HCT116 (cell line): Measurements from ENCODE around the gene TAS1R2. TPM values are rescaled to one million over a fixed set of nuclear protein-coding genes. Genes with fewer than 3 reads are reported as not detected.

Experiments used
- ATAC-seq: fragments of 200-7000 bp; cut with Tn5 transposase; 2 replicates; pipeline ENCODE4 v1.9.1; 2020; ENCODE audit warnings: mild to moderate bottlenecking, moderate library complexity
- BruUV-seq: library from RNA; stranded (reverse); fragments of 400-500 nt; replicated peaks from 2 replicates; lab custom pipeline; 2021; lab: Mats Ljungman, UMichigan
- CTCF ChIA-PET: fragments of 300-600 bp; sonication (Branson Sonifier 250); formaldehyde crosslinking; loops from one replicate; lab custom pipeline; 2021; ENCODE audit warnings: antibody characterized with exemption; lab: Charles Lee
- POLR2A ChIA-PET: fragments of 300-600, 350-600 bp; sonication (Branson Sonifier 250); formaldehyde crosslinking; loops from one replicate; lab custom pipeline; 2021; ENCODE audit warnings: antibody characterized with exemption; lab: Charles Lee
- RAD21 ChIA-PET, 2 experiments: fragments of 300-600 bp; sonication (Branson Sonifier 250); formaldehyde crosslinking; loops; one replicate each; lab custom pipeline; 2023; ENCODE audit warnings: low total read pairs in 2 of 2; ENCODE audit not compliant: uncharacterized antibody in 2 of 2, unreplicated experiment in 2 of 2, low non-redundant PET in 1 of 2; lab: Charles Lee
- DNase-seq: peaks from one replicate; pipeline ENCODE4 v3.0.0-alpha.2; 2010; ENCODE audit warnings: low read depth, low spot score
- H2AFZ ChIP-seq: fragments of 200-600 bp; shearing (Covaris generic), sonication (generic); 2 replicates; pipeline ENCODE4 v1.6.1; 2017; ENCODE audit warnings: low read depth, mixed run types, mixed read lengths, antibody characterized with exemption, low read length; ENCODE audit not compliant: poor library complexity, severe bottlenecking
- H3K27ac ChIP-seq: 2 replicates; pipeline ENCODE4 v1.5.1; 2012; ENCODE audit warnings: low read depth, low read length
- H3K27me3 ChIP-seq: fragments of 200-600 bp; sonication (generic); 2 replicates; pipeline ENCODE4 v1.6.1; 2016; ENCODE audit warnings: mixed run types, low read length, mixed read lengths; ENCODE audit not compliant: insufficient read depth
- H3K36me3 ChIP-seq, 2 experiments: fragments of 200-500 bp in 1 of 2; fragments of 200-600 bp in 1 of 2; sonication (Bioruptor generic) in 1 of 2; sonication (generic) in 1 of 2; 2 replicates each; pipeline versions ENCODE4 v1.5.1 to v1.6.1; 2014 to 2016; ENCODE audit warnings: low read length in 2 of 2, inconsistent platforms in 1 of 2, mixed read lengths in 1 of 2, mixed run types in 1 of 2; ENCODE audit not compliant: insufficient read depth in 2 of 2, control insufficient read depth in 1 of 2
- H3K4me1 ChIP-seq, 2 experiments: fragments of 200-600 bp in 1 of 2; sonication (generic) in 1 of 2; 2 replicates each; pipeline versions ENCODE4 v1.5.1 to v1.6.1; 2012 to 2017; ENCODE audit warnings: low read length in 2 of 2, inconsistent platforms in 1 of 2, mild to moderate bottlenecking in 1 of 2, mixed read lengths in 1 of 2, mixed run types in 1 of 2, moderate library complexity in 1 of 2; ENCODE audit not compliant: insufficient read depth in 2 of 2, control insufficient read depth in 1 of 2
- H3K4me2 ChIP-seq: fragments of 200-600 bp; sonication (generic); 2 replicates; pipeline ENCODE4 v1.6.1; 2017; ENCODE audit warnings: mixed run types, low read length, mixed read lengths
- H3K4me3 ChIP-seq, 2 experiments: fragments of 200-600 bp in 1 of 2; sonication (generic) in 1 of 2; replicated peaks in 1 of 2; 2 replicates each; pipeline ENCODE4 v1.5.1; 2011 to 2016; ENCODE audit warnings: low read length in 2 of 2, control low read depth in 1 of 2, low read depth in 1 of 2, mild to moderate bottlenecking in 1 of 2, mixed read lengths in 1 of 2, mixed run types in 1 of 2
- H3K79me2 ChIP-seq: fragments of 200-600 bp; sonication (generic); 2 replicates; pipeline ENCODE4 v1.6.1; 2017; ENCODE audit warnings: mild to moderate bottlenecking, mixed run types, low read length, moderate library complexity, mixed read lengths; ENCODE audit not compliant: insufficient read depth
- H3K9ac ChIP-seq: fragments of 200-600 bp; sonication (generic); 2 replicates; pipeline ENCODE4 v1.6.1; 2016; ENCODE audit warnings: low read length, mixed read lengths
- H3K9me2 ChIP-seq: fragments of 200-600 bp; sonication (generic), shearing (Covaris generic); 2 replicates; pipeline ENCODE4 v1.6.1; 2017; ENCODE audit warnings: mixed run types, mild to moderate bottlenecking, moderate library complexity; ENCODE audit not compliant: insufficient read depth
- H3K9me3 ChIP-seq, 2 experiments: fragments of 200-500 bp in 1 of 2; fragments of 200-600 bp in 1 of 2; sonication (Bioruptor generic) in 1 of 2; sonication (generic) in 1 of 2; 2 replicates each; pipeline ENCODE4 v1.6.1; 2014 to 2017; ENCODE audit warnings: low read length in 2 of 2, mixed read lengths in 2 of 2, inconsistent platforms in 1 of 2, low read depth in 1 of 2, mild to moderate bottlenecking in 1 of 2, mixed run types in 1 of 2, moderate library complexity in 1 of 2; ENCODE audit not compliant: control insufficient read depth in 1 of 2, insufficient read depth in 1 of 2
- H4K20me1 ChIP-seq: fragments of 200-600 bp; sonication (generic), shearing (Covaris generic); 2 replicates; pipeline ENCODE4 v1.6.1; 2017; ENCODE audit warnings: mixed run types, mild to moderate bottlenecking, moderate library complexity; ENCODE audit not compliant: insufficient read depth
- CBX3 ChIP-seq: IDR thresholded peaks from 2 replicates; pipeline ENCODE4 v1.6.1; 2012; ENCODE audit warnings: low read depth
- EGR1 ChIP-seq: IDR thresholded peaks from 2 replicates; pipeline ENCODE4 v1.6.1; 2012; ENCODE audit warnings: low read depth
- EZH2phosphoT487 ChIP-seq: fragments of 200-600 bp; IDR thresholded peaks from 2 replicates; pipeline ENCODE4 v1.6.1; 2018; ENCODE audit warnings: antibody characterized with exemption, borderline replicate concordance
- RAD21 ChIP-seq: IDR thresholded peaks from 2 replicates; pipeline ENCODE4 v1.6.1; 2012; ENCODE audit warnings: low read depth, mild to moderate bottlenecking
- SIN3A ChIP-seq: IDR thresholded peaks from 2 replicates; pipeline ENCODE4 v1.6.1; 2012; ENCODE audit warnings: low read depth
- TCF7L2 ChIP-seq: IDR thresholded peaks from 2 replicates; pipeline ENCODE4 v1.7.0; 2011; ENCODE audit warnings: borderline replicate concordance, inconsistent platforms; ENCODE audit not compliant: insufficient read depth, insufficient read length; ENCODE audit errors: extremely low read depth
- intact Hi-C: fragments of 100-400 bp; cut with micrococcal nuclease; formaldehyde crosslinking; loops from 2 replicates; pipeline ENCODE4 v1.10.0; 2022
- total RNA-seq: library from RNA; stranded (reverse); gene quantifications from one replicate; pipeline ENCODE4 v1.2.1, GENCODE V29; 2021; ENCODE audit not compliant: unreplicated experiment
- TF ChIP-seq, protein P1 (sequence below), 3 experiments: fragments of 200-600 bp in 1 of 3; sonication (generic) in 1 of 3; IDR thresholded peaks in 2 of 3; conservative IDR thresholded peaks in 1 of 3; 2 replicates each; pipeline ENCODE4 v1.5.1; 2012 to 2017; ENCODE audit warnings: low read depth in 2 of 3, low read length in 2 of 3, antibody characterized with exemption in 1 of 3, borderline replicate concordance in 1 of 3, control low read depth in 1 of 3, mild to moderate bottlenecking in 1 of 3, mixed read lengths in 1 of 3, mixed run types in 1 of 3, moderate library complexity in 1 of 3; ENCODE audit not compliant: insufficient read depth in 1 of 3
- TF ChIP-seq, protein P2 (sequence below): IDR thresholded peaks from 2 replicates; pipeline ENCODE4 v1.6.1; 2012

Gene TAS1R2
- total RNA-seq, 1 experiment from 2014 or later: not detected

DNA sequence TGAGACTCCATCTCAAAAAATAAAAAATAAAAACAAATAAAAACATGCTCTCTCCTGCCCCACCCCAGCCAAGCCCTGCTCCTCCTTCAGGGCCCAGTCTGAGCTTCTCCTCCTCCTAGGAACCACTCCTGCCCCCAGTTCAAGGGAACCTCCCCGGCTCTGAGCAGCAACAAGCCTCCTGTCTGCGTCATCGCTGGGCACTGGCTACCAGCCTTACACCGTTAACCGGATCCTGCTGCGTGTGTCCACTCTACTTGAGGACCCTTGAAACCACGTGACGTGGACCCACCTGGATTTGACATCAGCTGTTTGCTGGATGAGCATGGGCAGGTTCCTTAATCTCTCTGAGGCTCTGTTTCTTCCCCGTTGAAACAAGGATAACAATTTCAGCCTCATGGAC is 1.6 kb upstream of the TAS1R2 start:
- RAD21 ChIA-PET: no interaction called here
- H3K4me3 ChIP-seq: no peak overlapping the region
- H3K4me2 ChIP-seq: no peak overlapping the region
- H2AFZ ChIP-seq: no peak overlapping the region
- H3K9ac ChIP-seq: no peak overlapping the region
- intact Hi-C loops: no loop called here
- CTCF ChIA-PET: interaction anchor here (1.4 kb wide), 1 partner anchor 14 kb away, joined by 4 read pairs; no protein-coding TSS in a partner anchor
- BruUV-seq: no TSS peak
- DNase-seq (no peak), ATAC-seq (no peak)
- TF ChIP-seq, protein P1, sequence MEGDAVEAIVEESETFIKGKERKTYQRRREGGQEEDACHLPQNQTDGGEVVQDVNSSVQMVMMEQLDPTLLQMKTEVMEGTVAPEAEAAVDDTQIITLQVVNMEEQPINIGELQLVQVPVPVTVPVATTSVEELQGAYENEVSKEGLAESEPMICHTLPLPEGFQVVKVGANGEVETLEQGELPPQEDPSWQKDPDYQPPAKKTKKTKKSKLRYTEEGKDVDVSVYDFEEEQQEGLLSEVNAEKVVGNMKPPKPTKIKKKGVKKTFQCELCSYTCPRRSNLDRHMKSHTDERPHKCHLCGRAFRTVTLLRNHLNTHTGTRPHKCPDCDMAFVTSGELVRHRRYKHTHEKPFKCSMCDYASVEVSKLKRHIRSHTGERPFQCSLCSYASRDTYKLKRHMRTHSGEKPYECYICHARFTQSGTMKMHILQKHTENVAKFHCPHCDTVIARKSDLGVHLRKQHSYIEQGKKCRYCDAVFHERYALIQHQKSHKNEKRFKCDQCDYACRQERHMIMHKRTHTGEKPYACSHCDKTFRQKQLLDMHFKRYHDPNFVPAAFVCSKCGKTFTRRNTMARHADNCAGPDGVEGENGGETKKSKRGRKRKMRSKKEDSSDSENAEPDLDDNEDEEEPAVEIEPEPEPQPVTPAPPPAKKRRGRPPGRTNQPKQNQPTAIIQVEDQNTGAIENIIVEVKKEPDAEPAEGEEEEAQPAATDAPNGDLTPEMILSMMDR (IDR thresholded peaks at IDR 0.05 in 2 of 3, conservative IDR thresholded peaks at IDR 0.05 in 1 of 3; ENCODE audit: borderline replicate concordance in 1 of 3, insufficient read depth in 1 of 3, low read depth in 2 of 3, low read length in 2 of 3): no peak
- no peak for TF ChIP-seq RAD21
- no peak for TF ChIP-seq EZH2phosphoT487
- TF ChIP-seq TCF7L2: no peak
- no peak for TF ChIP-seq SIN3A
- TF ChIP-seq EGR1: no peak
- TF ChIP-seq CBX3: no peak
- TF ChIP-seq, protein P2, sequence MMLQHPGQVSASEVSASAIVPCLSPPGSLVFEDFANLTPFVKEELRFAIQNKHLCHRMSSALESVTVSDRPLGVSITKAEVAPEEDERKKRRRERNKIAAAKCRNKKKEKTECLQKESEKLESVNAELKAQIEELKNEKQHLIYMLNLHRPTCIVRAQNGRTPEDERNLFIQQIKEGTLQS: no peak
- H3K27me3 ChIP-seq: 0 out of 2 replicates have a peak, but pooled peaks cover 3% of the 10 kb centered on the region
- H4K20me1 ChIP-seq: no peaks in the 10 kb centered on the region
- no peaks in the 10 kb centered on the region for H3K9me2 ChIP-seq
- POLR2A ChIA-PET: no interaction called here
- no peaks in the 10 kb centered on the region for H3K4me1 ChIP-seq
- H3K27ac ChIP-seq: no peak overlapping the region
- no peaks in the 10 kb centered on the region for H3K9me3 ChIP-seq
- H3K36me3 ChIP-seq: no peaks in the 10 kb centered on the region
- no peaks in the 10 kb centered on the region for H3K79me2 ChIP-seq
